Measurements from ENCODE around the gene SPTB.

SPTB gene

GRCh38 chr14:64705381-64706118 is 174.2 kb downstream of the SPTB start:
- DNase-seq, result no peak

GRCh38 chr14:64704743-64705380 is 174.8 kb downstream of the SPTB start:
- DNase-seq, result no peak

GRCh38 chr14:64704143-64704742 is 175.5 kb downstream of the SPTB start, which contains the start of gene PLEKHG3:
Gene PLEKHG3, plus strand, starts transcription at chr14:64704424. Its CDS starts 23,208 bp downstream, at chr14:64727632.
- DNase-seq, result no peak

GRCh38 chr14:64703395-64704142 is 176.1 kb downstream of the SPTB start:
- DNase-seq, result no peak

- no peak for DNase-seq
These were observed 177.0 kb downstream of the SPTB start for GRCh38 chr14:64702493-64703394.

GRCh38 chr14:64701660-64702059 is 178.0 kb downstream of the SPTB start:
- DNase-seq, result no peak

GRCh38 chr14:64700894-64701293 is 178.8 kb downstream of the SPTB start:
- DNase-seq, result no peak

GRCh38 chr14:64700290-64700689 is 179.4 kb downstream of the SPTB start:
- DNase-seq, result no peak

GRCh38 chr14:64698903-64699302 is 180.8 kb downstream of the SPTB start:
- DNase-seq, result no peak

GRCh38 chr14:64696355-64696857 is 183.3 kb downstream of the SPTB start:
- no peak for DNase-seq
